Measurements from ENCODE around the gene KLHL6. TPM values are rescaled to one million over a fixed set of nuclear protein-coding genes. Genes with fewer than 3 reads are reported as not detected.

The KLHL6 gene
- total RNA-seq, 1 experiment from 2014 or later = not detected

DNA sequence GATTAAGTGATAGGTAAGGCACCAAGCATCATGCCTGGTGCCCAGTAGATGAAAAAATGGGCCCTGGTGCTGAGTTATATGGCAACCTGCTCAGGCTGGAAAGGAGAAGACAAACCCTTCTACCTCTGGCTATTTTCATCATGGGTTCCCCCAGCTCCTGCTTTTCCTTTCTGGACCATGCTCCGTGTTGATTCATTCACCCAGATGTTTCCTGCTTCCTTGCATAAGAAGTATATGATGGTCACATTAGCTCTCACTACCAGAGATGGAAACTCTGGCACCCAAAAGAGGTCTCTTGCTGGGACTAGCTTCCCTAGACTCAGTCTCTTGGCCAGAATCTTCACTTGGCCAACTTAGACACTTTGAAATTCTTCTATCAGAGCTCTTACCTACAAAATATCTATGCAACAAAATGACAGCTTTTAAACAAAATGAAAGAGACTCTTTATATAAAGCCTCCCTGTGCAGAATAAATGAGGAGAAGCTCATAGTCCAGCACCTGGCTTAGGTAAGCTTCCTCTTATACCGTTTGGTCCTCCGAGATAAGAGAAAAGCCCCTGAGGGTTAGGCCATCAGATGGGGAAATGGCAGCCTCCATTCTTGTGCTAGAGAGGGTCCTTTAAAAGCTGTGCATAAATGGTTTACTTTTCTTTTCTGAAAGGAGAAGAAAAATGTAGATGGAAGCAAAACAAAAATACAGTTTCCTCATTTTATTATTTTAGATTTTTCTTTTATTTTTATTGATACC lies 80.3 kb downstream of the KLHL6 start:
- Mint-ChIP-seq H3K27me3 (ENCODE audit: insufficient read depth, unreplicated experiment) (peaks cover 11% of the 10 kb centered on the region), H3K4me1 (ENCODE audit: insufficient read depth, unreplicated experiment) (no peaks in the 10 kb centered on the region), H3K9me3 (ENCODE audit: unreplicated experiment) (no peaks in the 10 kb centered on the region), H3K27ac (ENCODE audit: low read depth, unreplicated experiment) (no peak overlapping the region), H3K36me3 (ENCODE audit: insufficient read depth, unreplicated experiment) (no peaks in the 10 kb centered on the region), H3K4me3 (ENCODE audit: unreplicated experiment) (no peak overlapping the region)
- TF ChIP-seq, protein P1, sequence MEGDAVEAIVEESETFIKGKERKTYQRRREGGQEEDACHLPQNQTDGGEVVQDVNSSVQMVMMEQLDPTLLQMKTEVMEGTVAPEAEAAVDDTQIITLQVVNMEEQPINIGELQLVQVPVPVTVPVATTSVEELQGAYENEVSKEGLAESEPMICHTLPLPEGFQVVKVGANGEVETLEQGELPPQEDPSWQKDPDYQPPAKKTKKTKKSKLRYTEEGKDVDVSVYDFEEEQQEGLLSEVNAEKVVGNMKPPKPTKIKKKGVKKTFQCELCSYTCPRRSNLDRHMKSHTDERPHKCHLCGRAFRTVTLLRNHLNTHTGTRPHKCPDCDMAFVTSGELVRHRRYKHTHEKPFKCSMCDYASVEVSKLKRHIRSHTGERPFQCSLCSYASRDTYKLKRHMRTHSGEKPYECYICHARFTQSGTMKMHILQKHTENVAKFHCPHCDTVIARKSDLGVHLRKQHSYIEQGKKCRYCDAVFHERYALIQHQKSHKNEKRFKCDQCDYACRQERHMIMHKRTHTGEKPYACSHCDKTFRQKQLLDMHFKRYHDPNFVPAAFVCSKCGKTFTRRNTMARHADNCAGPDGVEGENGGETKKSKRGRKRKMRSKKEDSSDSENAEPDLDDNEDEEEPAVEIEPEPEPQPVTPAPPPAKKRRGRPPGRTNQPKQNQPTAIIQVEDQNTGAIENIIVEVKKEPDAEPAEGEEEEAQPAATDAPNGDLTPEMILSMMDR (IDR thresholded peaks at IDR 0.05; ENCODE audit: unreplicated experiment) = no peak
- intact Hi-C loops (cut with micrococcal nuclease) = no loop called here
- ChIA-PET CTCF (interaction anchor here (0.6 to 1.6 kb wide), 2 partner anchors 13 to 292 kb away, joined by 3 to 7 read pairs; no protein-coding TSS in a partner anchor), POLR2A (no interaction called here)
- no peak for DNase-seq (ENCODE audit: unreplicated experiment)
- BruUV-seq (replicated peaks) = no TSS peak

DNA sequence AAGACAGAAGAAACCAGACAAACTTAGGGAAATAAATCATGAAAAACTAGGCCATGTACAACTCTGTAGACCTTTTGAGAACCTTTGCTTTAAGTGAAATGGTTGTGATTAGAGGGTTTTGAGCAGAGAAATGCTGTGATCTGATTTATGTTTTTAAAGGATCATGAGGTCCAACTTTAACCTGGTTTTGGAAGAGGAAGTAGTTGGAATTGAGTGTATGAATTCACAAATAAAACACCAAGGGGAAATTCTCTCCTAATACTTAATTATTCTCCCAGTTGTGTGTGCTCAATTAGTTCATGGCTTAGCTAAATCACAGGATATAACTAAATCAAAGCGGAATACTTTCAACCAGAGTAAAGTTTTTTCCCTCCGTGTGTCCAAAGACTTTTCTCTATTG lies 81.5 kb downstream of the KLHL6 start:
- H3K9me3 Mint-ChIP-seq (ENCODE audit: unreplicated experiment) = no peaks in the 10 kb centered on the region
- CTCF ChIA-PET = interaction anchor here (0.5 to 1.0 kb wide), 4 partner anchors 176 to 378 kb away, joined by 3 to 5 read pairs (median 4); no protein-coding TSS in a partner anchor
- H3K27me3 Mint-ChIP-seq (ENCODE audit: insufficient read depth, unreplicated experiment) = peaks cover 11% of the 10 kb centered on the region
- intact Hi-C loops (cut with micrococcal nuclease) = no loop called here
- no peak overlapping the region for H3K27ac Mint-ChIP-seq (ENCODE audit: low read depth, unreplicated experiment)
- H3K36me3 Mint-ChIP-seq (ENCODE audit: insufficient read depth, unreplicated experiment) = no peaks in the 10 kb centered on the region
- TF ChIP-seq, protein P1 (IDR thresholded peaks at IDR 0.05; ENCODE audit: unreplicated experiment) = no peak
- POLR2A ChIA-PET = no interaction called here
- no peak for DNase-seq (ENCODE audit: unreplicated experiment)
- no TSS peak for BruUV-seq (replicated peaks)
- H3K4me1 Mint-ChIP-seq (ENCODE audit: insufficient read depth, unreplicated experiment) = no peaks in the 10 kb centered on the region
- H3K4me3 Mint-ChIP-seq (ENCODE audit: unreplicated experiment) = no peak overlapping the region

DNA sequence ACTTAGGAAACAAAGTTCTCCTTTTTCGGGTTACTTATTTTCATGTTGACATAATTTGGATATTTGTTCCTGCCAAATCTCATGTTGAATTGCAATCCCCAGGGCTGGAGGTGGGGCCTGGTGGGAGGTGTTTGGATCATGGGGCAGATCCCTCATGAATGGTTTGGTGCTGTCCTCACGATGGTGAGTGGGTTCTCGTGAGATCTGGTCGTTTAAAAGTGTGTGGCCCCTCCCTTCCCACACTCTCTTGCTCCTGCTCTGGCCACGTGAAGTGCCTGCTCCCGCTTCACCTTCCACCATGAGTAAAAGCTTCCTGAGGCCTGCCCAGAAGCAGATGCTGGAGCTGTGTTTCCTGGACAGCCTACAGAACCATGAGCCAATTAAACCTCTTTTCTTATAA lies 83.4 kb downstream of the KLHL6 start:
- H3K27ac Mint-ChIP-seq (ENCODE audit: low read depth, unreplicated experiment) = no peak overlapping the region
- H3K4me1 Mint-ChIP-seq (ENCODE audit: insufficient read depth, unreplicated experiment) = no peaks in the 10 kb centered on the region
- BruUV-seq (replicated peaks) = no TSS peak
- DNase-seq (ENCODE audit: unreplicated experiment) = no peak
- POLR2A ChIA-PET = no interaction called here
- no peak overlapping the region for H3K4me3 Mint-ChIP-seq (ENCODE audit: unreplicated experiment)
- CTCF ChIA-PET = interaction anchor here (0.6 to 1.1 kb wide), 3 partner anchors 295 to 412 kb away, joined by 3 to 9 read pairs (median 3); no protein-coding TSS in a partner anchor
- intact Hi-C loops (cut with micrococcal nuclease) = no loop called here
- no peaks in the 10 kb centered on the region for H3K36me3 Mint-ChIP-seq (ENCODE audit: insufficient read depth, unreplicated experiment)
- peaks cover 11% of the 10 kb centered on the region for H3K27me3 Mint-ChIP-seq (ENCODE audit: insufficient read depth, unreplicated experiment)
- TF ChIP-seq, protein P1 (IDR thresholded peaks at IDR 0.05; ENCODE audit: unreplicated experiment) = no peak
- no peaks in the 10 kb centered on the region for H3K9me3 Mint-ChIP-seq (ENCODE audit: unreplicated experiment)

DNA sequence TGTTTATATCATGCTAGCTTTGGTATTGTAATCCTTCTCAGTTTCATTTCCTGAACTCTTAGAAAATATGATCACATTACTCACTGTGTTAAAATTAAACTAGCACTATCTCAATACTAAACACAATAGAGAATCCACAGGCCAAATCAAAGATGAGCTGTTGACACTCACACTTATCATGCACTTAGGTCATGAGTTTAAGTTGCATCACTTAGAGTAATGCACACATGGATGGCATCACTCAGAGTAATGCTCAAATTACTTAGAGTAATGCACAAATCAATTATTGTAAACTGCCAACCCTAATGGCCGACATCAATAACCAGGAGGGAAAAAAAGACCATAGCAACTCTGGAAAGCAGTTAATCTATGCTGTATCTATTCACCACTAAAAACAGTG lies 87.1 kb downstream of the KLHL6 start:
- H3K9me3 Mint-ChIP-seq (ENCODE audit: unreplicated experiment) = no peaks in the 10 kb centered on the region
- H3K27me3 Mint-ChIP-seq (ENCODE audit: insufficient read depth, unreplicated experiment) = no peaks in the 10 kb centered on the region
- POLR2A ChIA-PET = interaction anchor here (0.6 to 2.2 kb wide), 5 partner anchors 11 to 168 kb away, joined by 3 to 6 read pairs (median 3); no protein-coding TSS in a partner anchor
- intact Hi-C loops (cut with micrococcal nuclease) = loop anchor here (5.0 to 10.0 kb wide), 2 partner anchors 286 to 816 kb away; no protein-coding TSS in a partner anchor
- no peaks in the 10 kb centered on the region for H3K4me1 Mint-ChIP-seq (ENCODE audit: insufficient read depth, unreplicated experiment)
- no peak overlapping the region for H3K27ac Mint-ChIP-seq (ENCODE audit: low read depth, unreplicated experiment)
- H3K36me3 Mint-ChIP-seq (ENCODE audit: insufficient read depth, unreplicated experiment) = no peaks in the 10 kb centered on the region
- TF ChIP-seq, protein P1 (IDR thresholded peaks at IDR 0.05; ENCODE audit: unreplicated experiment) = no peak
- CTCF ChIA-PET = interaction anchor here (0.6 to 4.3 kb wide), 12 partner anchors 16 to 418 kb away, joined by 3 to 33 read pairs (median 3); partner anchors contain the start of gene MAP6D1
- H3K4me3 Mint-ChIP-seq (ENCODE audit: unreplicated experiment) = no peak overlapping the region
- BruUV-seq (replicated peaks) = no TSS peak
- no peak for DNase-seq (ENCODE audit: unreplicated experiment)
